NCI-H82 treated with DMSO at 0.1 percent for 48 hours (cell line): ENCODE data around the gene MRPS35.

ENCODE experiments used
- DNase-seq: peaks from one replicate; lab custom pipeline; 2025; ENCODE audit not compliant: unreplicated experiment; lab: John Stamatoyannopoulos, UW

MRPS35 gene

GRCh38 chr12:27771481-27772327 lies 61.1 kb downstream of the MRPS35 start:
- DNase-seq: no peak

- DNase-seq: no peak
These were observed 61.9 kb downstream of the MRPS35 start for GRCh38 chr12:27772328-27773049.

- no peak for DNase-seq
These were observed 66.5 kb downstream of the MRPS35 start for GRCh38 chr12:27777141-27777540.

- DNase-seq: no peak
These were observed 67.6 kb downstream of the MRPS35 start for GRCh38 chr12:27778206-27778605.

- DNase-seq: no peak
These were observed 68.8 kb downstream of the MRPS35 start for GRCh38 chr12:27779416-27779919.

DNA sequence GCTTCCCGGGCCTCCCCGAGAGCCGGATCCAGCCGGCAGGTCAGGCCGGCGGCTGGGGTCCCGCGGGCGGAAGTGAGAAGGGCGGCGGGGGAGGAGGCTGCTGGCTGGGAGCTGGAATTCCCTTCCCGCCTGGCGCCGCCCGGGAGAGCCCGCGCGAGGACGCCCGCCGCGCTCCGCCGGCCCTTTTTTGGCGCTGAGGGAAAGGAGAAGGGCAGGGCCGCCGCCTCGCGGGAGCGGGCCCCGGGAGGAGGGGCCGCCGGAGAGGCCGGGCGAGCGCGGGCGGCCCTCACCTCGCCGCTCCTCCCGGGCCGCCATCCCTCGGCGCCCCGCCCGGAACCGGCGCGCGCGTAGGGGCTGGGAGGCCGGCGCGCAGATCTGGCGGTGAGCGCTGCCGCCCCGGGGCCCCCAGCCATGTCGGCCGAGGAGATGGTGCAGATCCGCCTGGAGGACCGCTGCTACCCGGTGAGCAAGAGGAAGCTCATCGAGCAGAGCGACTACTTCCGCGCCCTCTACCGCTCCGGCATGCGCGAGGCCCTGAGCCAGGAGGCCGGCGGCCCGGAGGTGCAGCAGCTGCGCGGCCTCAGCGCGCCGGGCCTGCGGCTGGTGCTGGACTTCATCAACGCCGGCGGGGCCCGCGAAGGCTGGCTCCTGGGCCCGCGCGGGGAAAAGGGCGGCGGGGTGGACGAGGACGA lies 69.4 kb downstream of the MRPS35 start, which contains the start of the genes KLHL42 and MANSC4:
TSS of gene KLHL42 (plus strand) at position 314 of the 692 bp plus-strand sequence. CDS start at position 412, 98 bp downstream.
TSS of gene MANSC4 (minus strand) at position 317 of the 692 bp plus-strand sequence. CDS start 8,960 bp downstream, outside the sequence.
- peak; percentile 17 for DNase-seq

- no peak for DNase-seq
These were observed 70.2 kb downstream of the MRPS35 start for GRCh38 chr12:27780612-27781408.

- DNase-seq: no peak
These were observed 71.0 kb downstream of the MRPS35 start for GRCh38 chr12:27781680-27782079.

- DNase-seq: no peak
These were observed 71.8 kb downstream of the MRPS35 start for GRCh38 chr12:27782481-27782880.

- DNase-seq: no peak
These were observed 75.4 kb downstream of the MRPS35 start for GRCh38 chr12:27785882-27786570.

- DNase-seq: no peak
These were observed 76.9 kb downstream of the MRPS35 start for GRCh38 chr12:27787559-27787958.

DNA sequence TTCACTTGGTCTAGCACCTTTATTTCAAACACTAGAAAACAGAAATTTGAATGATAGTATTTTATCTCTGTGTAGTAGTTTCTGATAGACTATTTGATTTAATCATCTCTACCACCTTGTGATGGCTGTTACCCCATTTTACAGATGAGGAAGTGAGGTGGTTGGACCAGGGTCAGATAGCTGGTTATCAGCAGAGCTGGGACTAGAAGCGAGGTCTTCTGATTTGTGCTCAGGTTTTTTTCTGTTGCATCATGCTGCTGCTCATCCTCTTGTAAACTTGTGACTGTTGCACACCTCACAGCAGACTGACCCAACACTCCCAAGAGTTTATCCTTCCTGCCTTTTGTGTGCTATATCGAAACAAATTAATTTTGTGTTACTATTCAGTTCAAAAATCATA lies 79.5 kb downstream of the MRPS35 start:
- no peak for DNase-seq

- no peak for DNase-seq
These were observed 84.4 kb downstream of the MRPS35 start for GRCh38 chr12:27794818-27795584.

DNA sequence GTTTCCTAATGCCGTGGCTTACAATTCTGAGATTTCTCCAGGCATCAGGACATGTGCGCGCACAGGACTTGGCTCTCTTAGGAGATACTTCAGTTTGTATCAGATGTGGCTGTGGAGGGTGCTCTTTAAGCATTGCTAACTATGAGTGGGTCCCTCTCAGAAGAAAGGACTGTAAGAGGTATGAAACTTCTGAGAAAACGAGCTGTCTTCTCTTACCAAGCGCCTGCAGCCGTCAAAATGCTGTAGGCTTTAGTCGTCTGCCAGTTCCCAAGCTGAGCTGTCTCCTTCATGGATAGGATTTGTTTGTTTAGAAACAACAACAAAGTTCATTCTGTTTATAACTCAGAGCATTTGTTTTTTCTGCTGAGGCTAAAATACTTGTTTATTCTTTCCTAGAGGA lies 85.5 kb downstream of the MRPS35 start:
- no peak for DNase-seq

GRCh38 chr12:27797301-27798025 lies 86.8 kb downstream of the MRPS35 start:
- no peak for DNase-seq

- DNase-seq: no peak
These were observed 90.2 kb downstream of the MRPS35 start for GRCh38 chr12:27800819-27801218.

DNA sequence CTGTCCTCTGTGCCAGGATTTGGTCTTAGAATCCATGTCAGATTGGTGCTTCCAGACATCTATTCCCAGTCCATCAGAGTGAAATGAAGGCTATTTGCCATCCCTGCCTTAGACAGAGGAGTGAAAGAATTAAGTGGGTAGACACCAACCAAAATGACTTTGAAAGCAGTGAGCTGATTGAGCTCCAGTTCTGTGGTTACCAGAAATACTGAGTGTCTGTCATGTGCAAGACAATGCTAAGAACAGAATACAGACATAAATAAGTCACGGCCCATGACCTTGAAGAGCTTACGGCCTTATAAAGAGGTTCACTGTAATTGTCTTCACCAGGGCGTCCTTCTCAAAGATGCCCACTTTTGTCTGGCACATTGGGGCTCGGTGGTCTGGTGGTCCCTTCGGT lies 91.0 kb downstream of the MRPS35 start:
- DNase-seq: no peak

DNA sequence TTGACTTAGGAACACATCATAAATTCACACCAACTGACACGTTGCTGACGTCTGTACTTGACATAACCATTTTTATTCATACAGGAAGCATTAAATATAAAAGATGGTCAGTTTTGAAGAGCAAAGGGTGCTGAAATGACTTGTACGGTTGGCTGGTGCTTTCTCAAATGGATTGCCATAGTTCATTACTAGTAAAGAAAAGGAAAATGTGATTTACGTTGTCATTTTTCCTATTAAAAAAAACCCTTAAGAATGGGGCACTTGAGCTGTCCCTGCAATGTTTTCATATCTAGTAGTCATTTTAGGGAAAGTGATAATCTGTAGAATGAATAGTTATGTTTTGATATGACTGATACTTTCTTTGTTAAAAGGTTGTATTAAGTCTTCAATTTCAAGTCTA lies 91.9 kb downstream of the MRPS35 start:
- no peak for DNase-seq
